ENCODE measurements around the gene CALML4.
"Not testable (repeated sequence)": the region's sequence is repeated elsewhere in the genome, so short reads cannot be mapped to it uniquely, and the experiment has no call there.

The CALML4 gene

GRCh38 chr15:68224546-68225250 is 19.6 kb upstream of the CALML4 start:
- no peak for DNase-seq

- DNase-seq = no peak
These were observed 19.0 kb upstream of the CALML4 start for GRCh38 chr15:68224108-68224507.

DNA sequence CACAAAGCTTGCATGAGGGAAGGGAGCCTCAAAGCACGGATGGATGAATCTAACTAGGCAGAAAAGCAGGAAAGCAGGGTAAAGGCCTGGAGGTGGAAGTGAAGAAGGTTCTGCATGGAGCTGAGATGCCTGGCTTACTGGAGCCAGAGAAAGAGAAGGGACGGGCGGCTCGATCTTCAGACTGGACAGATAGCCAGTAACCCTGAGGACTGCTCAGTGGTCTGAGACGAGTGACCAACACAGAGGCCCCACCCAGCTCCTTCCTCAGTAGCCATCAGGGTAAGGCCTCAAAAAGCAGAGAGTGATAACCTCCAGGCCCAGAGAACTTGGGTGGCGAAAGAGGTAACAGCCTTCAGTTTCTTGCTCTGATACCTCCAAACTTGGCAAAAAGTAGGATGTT is 18.0 kb upstream of the CALML4 start:
- DNase-seq = no peak

DNA sequence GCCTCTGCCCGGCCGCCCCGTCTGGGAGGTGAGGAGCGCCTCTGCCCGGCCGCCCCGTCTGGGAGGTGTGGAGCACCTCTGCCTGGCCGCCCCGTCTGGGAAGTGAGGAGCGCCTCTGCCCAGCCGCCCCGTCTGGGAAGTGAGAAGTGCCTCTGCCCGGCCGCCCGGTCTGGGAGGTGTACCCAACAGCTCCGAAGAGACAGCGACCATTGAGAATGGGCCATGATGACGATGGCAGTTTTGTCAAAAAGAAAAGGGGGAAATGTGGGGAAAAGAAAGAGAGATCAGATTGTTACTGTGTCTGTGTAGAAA is 17.3 kb upstream of the CALML4 start:
- not testable (repeated sequence) for DNase-seq

GRCh38 chr15:68221530-68222431 is 16.6 kb upstream of the CALML4 start:
- not testable (repeated sequence) for DNase-seq

DNA sequence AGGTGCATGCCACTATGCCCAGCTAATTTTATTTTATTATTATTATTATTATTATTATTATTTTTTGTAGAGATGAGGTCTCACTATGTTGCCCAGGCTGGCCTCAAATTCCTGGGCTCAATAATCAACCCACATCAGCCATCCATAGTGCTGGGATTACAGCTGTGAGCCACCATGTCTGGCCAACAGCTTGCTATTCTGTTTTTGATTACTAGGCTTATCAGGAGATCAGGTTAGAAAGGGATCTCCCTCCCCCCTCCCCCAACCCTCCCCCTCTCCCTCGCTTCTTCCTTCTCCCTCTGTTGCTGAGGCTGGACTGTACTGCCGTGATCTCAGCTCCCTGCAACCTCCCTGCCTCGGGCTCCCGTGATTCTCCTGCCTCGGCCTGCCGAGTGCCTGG is 15.8 kb upstream of the CALML4 start:
- DNase-seq = no peak

GRCh38 chr15:68220489-68220888 is 15.4 kb upstream of the CALML4 start:
- no peak for DNase-seq

DNA sequence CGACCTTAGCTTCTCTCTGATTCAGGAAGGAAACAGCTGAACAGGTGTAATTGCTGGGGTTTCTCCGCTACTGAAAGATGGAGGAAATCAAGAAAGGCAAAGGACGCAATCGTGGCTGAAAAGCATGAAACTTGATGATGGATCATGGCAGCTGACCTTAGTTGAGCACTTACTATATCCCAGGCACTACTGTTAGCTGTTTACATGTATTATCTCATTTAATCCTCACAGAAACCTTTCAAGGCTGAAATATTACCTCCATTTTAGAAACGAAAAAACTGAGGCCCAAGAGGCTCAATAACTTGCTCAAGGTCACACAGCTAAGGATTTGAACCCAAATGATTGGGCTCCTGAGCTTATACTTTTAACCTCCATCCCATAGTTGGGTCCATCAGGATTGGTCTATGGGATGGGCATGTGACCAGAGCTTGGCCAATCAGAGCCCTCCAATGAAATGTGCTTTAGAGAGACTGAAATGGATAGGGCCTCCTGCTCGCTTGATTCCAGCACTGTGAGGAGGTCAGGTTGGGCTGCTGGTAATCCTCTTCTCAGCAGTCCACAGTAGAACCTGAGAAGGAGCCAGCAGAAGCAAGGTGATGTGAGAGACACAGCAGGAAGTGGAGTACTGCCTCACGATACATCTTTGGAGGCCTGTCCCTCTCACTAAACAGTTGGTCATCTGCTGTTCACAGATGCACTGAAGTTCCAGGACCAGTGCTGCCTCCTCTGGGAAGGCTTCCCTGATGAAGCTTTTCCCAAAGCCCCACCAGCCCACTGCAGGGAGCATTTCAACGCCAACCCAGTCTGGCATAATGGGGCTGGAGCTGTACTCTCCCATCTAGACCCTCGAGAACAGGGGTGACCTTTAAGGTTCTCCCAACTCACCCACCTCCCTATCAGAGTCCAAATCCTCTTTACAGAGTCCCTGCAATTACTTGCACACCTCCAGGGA is 14.0 kb upstream of the CALML4 start:
- DNase-seq = no peak

DNA sequence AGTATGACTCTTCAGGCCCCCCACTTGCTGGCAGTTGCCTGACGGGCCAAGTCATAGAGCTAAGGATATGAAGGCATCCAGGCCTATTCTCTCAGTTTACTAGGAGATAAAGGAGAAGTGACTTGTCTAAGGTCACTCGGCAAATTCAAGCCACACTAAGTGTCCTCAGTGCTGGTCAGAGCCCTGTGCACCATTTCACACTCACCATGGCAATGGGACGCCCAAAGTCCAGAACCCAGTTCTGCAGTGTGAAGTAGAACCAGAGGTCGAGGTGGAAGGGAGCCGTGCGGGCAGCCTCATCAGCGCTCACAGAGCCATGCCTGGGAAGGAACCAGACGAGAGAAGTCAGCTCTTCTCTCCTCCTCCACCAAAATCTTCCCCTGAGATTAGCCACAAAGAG is 13.2 kb upstream of the CALML4 start:
- DNase-seq = no peak

- no peak for DNase-seq
These were observed 12.2 kb upstream of the CALML4 start for GRCh38 chr15:68217341-68217740.

- no peak for DNase-seq
These were observed 9.7 kb upstream of the CALML4 start for GRCh38 chr15:68214838-68215254.

DNA sequence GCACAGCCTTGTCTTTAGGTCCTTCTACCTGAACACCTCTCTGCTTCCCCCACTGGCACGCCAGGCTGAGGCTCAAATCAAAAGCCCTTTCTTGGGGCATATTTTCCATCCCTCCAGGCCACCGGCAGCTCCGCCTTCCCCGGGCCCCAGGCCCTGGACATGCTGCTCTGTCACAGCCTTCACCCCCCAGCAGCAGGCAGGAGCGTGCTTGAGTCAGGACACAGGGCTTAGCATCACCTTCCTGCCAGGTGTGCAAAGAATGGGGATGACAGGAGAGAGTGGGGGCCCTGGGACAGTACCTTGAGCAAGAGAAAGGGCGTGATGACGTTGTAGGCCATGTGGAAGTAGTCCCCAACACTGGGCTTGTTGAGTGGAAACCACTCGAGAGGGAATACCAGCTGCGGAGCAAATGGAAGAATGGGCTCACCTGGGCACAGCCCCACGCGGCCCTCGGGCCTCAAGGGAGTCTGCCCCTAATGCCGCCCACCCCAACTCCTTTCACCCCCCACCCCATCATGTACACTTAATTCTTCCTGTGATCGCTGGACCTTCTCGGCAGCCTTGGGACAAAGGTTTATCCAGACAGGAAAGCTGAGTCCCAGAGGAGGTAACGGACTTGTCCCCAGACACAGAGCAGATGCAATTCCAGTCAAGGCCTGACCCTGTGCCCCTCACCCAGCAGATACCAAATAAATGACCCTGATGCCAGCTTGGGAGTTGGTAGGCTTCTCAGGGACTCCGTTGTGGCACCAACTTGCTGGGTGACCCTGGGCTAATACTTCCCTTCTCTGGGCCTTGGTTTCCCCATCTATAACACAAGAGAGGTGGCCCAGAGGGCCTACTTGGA is 9.1 kb upstream of the CALML4 start:
- DNase-seq = no peak

- DNase-seq = not testable (repeated sequence)
These were observed 8.3 kb upstream of the CALML4 start for GRCh38 chr15:68213491-68213845.

GRCh38 chr15:68211656-68212320 is 6.7 kb upstream of the CALML4 start:
- DNase-seq = no peak

DNA sequence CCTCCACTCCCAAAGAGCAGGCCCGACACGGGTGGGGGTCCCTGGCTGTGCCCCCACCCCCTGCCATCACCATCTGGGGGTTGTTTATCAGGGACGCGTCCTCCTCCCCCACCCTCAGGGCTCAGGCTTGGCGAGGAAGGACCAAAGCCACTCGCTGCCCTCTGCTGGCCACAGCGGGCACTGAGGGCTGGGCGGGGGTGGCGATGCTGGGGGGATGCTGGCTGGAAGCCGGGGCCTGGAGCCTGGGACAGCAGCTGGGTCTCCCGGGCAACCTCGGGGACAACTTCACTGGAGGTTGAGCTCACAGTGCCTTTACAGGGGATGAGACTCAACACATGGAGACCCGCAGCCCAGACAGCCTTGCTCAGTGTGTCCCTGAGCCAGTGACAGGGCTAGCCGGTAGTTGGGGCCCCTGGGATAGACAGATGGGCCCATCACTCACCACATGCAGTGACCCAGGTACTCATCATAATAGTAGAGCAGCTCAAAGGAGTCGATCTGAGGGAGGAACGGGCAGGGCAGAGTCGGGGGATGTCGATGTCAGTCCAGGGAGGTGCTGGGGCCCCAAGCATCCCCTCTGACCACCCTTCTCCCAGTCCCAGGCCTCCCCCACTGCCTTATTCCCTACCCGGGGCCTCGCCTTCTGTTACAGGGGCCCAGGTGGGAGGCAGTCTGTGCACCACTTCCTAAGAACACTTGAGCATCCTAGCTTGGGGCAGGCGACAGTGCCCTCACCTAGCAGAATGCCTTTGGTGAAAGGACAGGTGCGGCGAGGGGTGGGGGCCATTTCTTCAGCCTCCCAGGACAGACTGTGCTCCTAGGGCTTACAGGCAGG is 5.9 kb upstream of the CALML4 start:
- DNase-seq = no peak

DNA sequence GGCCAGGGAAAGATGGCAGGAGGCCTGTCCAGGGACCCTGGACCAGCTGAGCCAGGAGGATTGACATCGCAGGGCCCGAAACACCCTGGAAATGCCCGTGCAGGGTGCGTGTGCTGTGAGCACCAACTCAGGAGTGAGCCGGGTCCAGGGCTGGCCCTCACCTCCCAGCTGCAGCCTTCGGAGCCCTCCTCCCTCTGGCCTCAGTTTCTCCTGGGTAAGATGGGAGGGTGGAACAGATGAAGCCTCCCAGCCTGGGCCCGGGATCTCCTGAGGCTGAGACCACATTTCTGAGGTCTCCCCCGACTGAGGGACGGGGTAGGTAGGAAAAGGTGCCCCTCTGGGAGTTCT is 5.3 kb upstream of the CALML4 start:
- no peak for DNase-seq

GRCh38 chr15:68209735-68210408 is 4.7 kb upstream of the CALML4 start:
- no peak for DNase-seq

DNA sequence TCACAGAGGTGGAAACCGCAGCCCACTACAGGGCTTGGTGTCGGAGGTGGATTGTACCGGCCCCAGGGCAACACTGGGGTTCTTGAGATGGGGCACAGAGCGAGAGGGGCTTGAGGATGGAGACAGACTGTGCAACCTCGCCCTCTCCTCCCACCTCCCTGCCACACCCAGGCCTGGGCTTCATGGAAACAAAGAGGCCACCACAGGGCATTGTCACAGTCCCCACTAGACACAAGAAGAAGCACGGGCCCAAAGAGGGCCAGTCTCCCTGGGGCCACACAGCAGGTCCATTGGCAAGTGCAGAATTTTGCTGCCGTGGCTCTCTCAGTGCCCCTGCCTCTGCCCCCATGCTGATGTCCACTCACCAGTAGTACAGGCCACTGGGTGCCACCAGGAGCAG is 4.1 kb upstream of the CALML4 start:
- no peak for DNase-seq

- DNase-seq = no peak
These were observed 3.6 kb upstream of the CALML4 start for GRCh38 chr15:68208636-68209240.

- no peak for DNase-seq
These were observed 3.0 kb upstream of the CALML4 start for GRCh38 chr15:68208136-68208535.
